Measurements from ENCODE around the gene FAM171A1. TPM values are rescaled to one million over a fixed set of nuclear protein-coding genes. Genes with fewer than 3 reads are reported as not detected.

Gene FAM171A1
- total and polyA plus RNA-seq, 2 donors (not counting 1 experiment from before 2014, with no cell fraction given), result 0.09 TPM; not detected in 1

- ATAC-seq (ENCODE audit: low read depth) (no peak), DNase-seq (no peak)
- TF ChIP-seq, protein P1, sequence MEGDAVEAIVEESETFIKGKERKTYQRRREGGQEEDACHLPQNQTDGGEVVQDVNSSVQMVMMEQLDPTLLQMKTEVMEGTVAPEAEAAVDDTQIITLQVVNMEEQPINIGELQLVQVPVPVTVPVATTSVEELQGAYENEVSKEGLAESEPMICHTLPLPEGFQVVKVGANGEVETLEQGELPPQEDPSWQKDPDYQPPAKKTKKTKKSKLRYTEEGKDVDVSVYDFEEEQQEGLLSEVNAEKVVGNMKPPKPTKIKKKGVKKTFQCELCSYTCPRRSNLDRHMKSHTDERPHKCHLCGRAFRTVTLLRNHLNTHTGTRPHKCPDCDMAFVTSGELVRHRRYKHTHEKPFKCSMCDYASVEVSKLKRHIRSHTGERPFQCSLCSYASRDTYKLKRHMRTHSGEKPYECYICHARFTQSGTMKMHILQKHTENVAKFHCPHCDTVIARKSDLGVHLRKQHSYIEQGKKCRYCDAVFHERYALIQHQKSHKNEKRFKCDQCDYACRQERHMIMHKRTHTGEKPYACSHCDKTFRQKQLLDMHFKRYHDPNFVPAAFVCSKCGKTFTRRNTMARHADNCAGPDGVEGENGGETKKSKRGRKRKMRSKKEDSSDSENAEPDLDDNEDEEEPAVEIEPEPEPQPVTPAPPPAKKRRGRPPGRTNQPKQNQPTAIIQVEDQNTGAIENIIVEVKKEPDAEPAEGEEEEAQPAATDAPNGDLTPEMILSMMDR (IDR thresholded peaks at IDR 0.05), result no peak
- TF ChIP-seq EZH2 (IDR thresholded peaks at IDR 0.05; ENCODE audit: borderline replicate concordance, insufficient read depth, low read depth, low read length, poor library complexity, severe bottlenecking), result no peak
- no peaks in the 10 kb centered on the region for H3K4me1 Mint-ChIP-seq
- WGBS (ENCODE audit: insufficient coverage), result no CpG with 5 or more reads among the region's 4 CpGs
- Histone ChIP-seq H4K20me1 (ENCODE audit: control insufficient read depth, insufficient read depth, low read length, poor library complexity, severe bottlenecking) (no peaks in the 10 kb centered on the region), H3K4me3 (ENCODE audit: control extremely low read depth in 1 of 5, extremely low read depth in 1 of 5, insufficient read depth in 1 of 5, low read depth in 2 of 5, low read length in 4 of 5) (no peak overlapping the region), H3K79me2 (ENCODE audit: control insufficient read depth, insufficient read depth, low read length) (no peaks in the 10 kb centered on the region), H3K36me3 (replicated peaks in 1 of 2; ENCODE audit: control extremely low read depth in 1 of 2, control insufficient read depth in 1 of 2, extremely low read depth in 1 of 2, insufficient read depth in 2 of 2, low read length in 1 of 2) (no peaks in the 10 kb centered on the region), H3K27me3 (replicated peaks in 1 of 4; ENCODE audit: control extremely low read depth in 1 of 4, control insufficient read depth in 3 of 4, insufficient read depth in 4 of 4, low read length in 3 of 4) (no peaks in the 10 kb centered on the region), H2AFZ (ENCODE audit: insufficient read depth, low read depth, low read length, poor library complexity, severe bottlenecking) (no peak overlapping the region), H3K4me2 (replicated peaks; ENCODE audit: low read depth, low read length, poor library complexity, severe bottlenecking) (no peak overlapping the region), H3K27ac (ENCODE audit: low read length in 2 of 2) (no peak overlapping the region), H3K9ac (ENCODE audit: low read length) (no peak overlapping the region), H3K4me1 (ENCODE audit: control insufficient read depth in 2 of 2, insufficient read depth in 2 of 2, low read length in 2 of 2) (no peaks in the 10 kb centered on the region), H3K9me3 (ENCODE audit: control extremely low read depth in 1 of 3, control insufficient read depth in 2 of 3, insufficient read depth in 1 of 3, low read length in 2 of 3) (peaks cover 0 to 3% (median 0%) of the 10 kb centered on the region in 3 donors)
- H3K27me3 Mint-ChIP-seq, result no peaks in the 10 kb centered on the region
- intact Hi-C loops (cut with micrococcal nuclease), result no loop called here
- H3K9me3 Mint-ChIP-seq (ENCODE audit: insufficient read depth), result no peaks in the 10 kb centered on the region
- H3K4me3 Mint-ChIP-seq, result no peak overlapping the region
- H3K27ac Mint-ChIP-seq, result no peak overlapping the region
- ChIA-PET POLR2A (no interaction called here), CTCF (interaction anchor here (0.6 kb wide), 1 partner anchor 14 kb away, joined by 3 read pairs; no protein-coding TSS in a partner anchor)
Measured at GRCh38 chr10:15241306-15241705, 129.8 kb downstream of the FAM171A1 start.

DNA sequence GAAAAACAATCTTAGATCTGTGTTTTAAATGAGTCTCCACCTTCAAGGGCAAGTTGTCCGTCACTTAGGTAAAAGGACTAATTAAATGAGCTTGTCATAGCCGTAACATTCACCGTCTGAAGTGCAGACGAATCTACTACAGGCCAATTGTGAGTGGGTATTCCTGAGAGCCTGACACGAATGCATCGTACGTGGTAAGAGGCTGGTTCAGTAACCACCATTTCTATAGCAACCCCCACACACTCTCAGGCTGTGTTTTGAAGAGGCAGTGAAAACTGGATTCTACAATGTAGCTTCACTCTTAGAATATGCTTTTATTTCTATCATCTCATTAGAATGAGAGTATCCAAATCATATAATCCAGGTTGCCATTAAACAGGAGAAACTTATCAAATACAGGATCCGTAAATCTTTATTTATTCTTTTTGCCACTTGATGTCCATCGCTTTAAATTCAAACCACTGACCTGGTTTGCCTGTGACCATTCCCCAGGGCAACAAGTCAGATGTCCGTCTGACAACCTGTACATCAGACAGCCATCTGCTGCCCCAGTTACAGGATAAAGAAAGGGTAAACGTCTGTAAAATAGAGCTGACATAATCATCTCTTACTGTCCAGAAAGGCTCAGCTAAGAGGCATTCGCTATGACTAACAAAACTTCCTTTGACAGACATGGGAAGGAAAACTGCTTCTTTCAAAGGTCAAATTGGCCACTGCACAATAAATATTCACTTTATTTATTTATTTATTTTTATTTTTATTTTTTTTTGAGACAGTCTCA lies 132.3 kb downstream of the FAM171A1 start:
- no peak for TF ChIP-seq EZH2 (IDR thresholded peaks at IDR 0.05; ENCODE audit: borderline replicate concordance, insufficient read depth, low read depth, low read length, poor library complexity, severe bottlenecking)
- TF ChIP-seq, protein P1 (IDR thresholded peaks at IDR 0.05), result no peak
- POLR2A ChIA-PET, result no interaction called here
- Histone ChIP-seq H3K9ac (ENCODE audit: low read length) (no peak overlapping the region), H3K4me2 (replicated peaks; ENCODE audit: low read depth, low read length, poor library complexity, severe bottlenecking) (no peak overlapping the region), H3K27me3 (replicated peaks in 1 of 4; ENCODE audit: control extremely low read depth in 1 of 4, control insufficient read depth in 3 of 4, insufficient read depth in 4 of 4, low read length in 3 of 4) (no peaks in the 10 kb centered on the region), H2AFZ (ENCODE audit: insufficient read depth, low read depth, low read length, poor library complexity, severe bottlenecking) (no peak overlapping the region), H3K36me3 (replicated peaks in 1 of 2; ENCODE audit: control extremely low read depth in 1 of 2, control insufficient read depth in 1 of 2, extremely low read depth in 1 of 2, insufficient read depth in 2 of 2, low read length in 1 of 2) (no peaks in the 10 kb centered on the region), H4K20me1 (ENCODE audit: control insufficient read depth, insufficient read depth, low read length, poor library complexity, severe bottlenecking) (no peaks in the 10 kb centered on the region), H3K4me1 (ENCODE audit: control insufficient read depth in 2 of 2, insufficient read depth in 2 of 2, low read length in 2 of 2) (no peaks in the 10 kb centered on the region), H3K4me3 (ENCODE audit: control extremely low read depth in 1 of 5, extremely low read depth in 1 of 5, insufficient read depth in 1 of 5, low read depth in 2 of 5, low read length in 4 of 5) (no peak overlapping the region), H3K9me3 (ENCODE audit: control extremely low read depth in 1 of 3, control insufficient read depth in 2 of 3, insufficient read depth in 1 of 3, low read length in 2 of 3) (peaks cover 0 to 3% (median 1%) of the 10 kb centered on the region in 3 donors), H3K79me2 (ENCODE audit: control insufficient read depth, insufficient read depth, low read length) (no peaks in the 10 kb centered on the region), H3K27ac (ENCODE audit: low read length in 2 of 2) (no peak overlapping the region)
- Mint-ChIP-seq H3K4me1 (no peaks in the 10 kb centered on the region), H3K27ac (no peak overlapping the region), H3K9me3 (ENCODE audit: insufficient read depth) (no peaks in the 10 kb centered on the region), H3K27me3 (peaks cover 5% of the 10 kb centered on the region), H3K4me3 (no peak overlapping the region)
- no peak for DNase-seq
- intact Hi-C loops (cut with micrococcal nuclease), result no loop called here
- CTCF ChIA-PET, result no interaction called here
- 89% methylated on average over 3 of the region's 12 CpGs for WGBS (ENCODE audit: insufficient coverage)
- ATAC-seq (ENCODE audit: low read depth), result no peak
